ENCODE measurements around the gene TENT4A.

- no peak for TF ChIP-seq CTCF (IDR thresholded peaks at IDR 0.05; ENCODE audit: low read depth, low read length)
- no peak for TF ChIP-seq EZH2phosphoT487 (IDR thresholded peaks at IDR 0.05; ENCODE audit: low read depth)
Measured at GRCh38 chr5:6723122-6723815, 10.0 kb downstream of the TENT4A start.
